Stimulated activated CD4-positive, alpha-beta T cell treated with anti-CD3 and anti-CD28 coated beads, Interleukin-2, amount 100 ng/mL, for 4 hours (primary cell): ENCODE measurements around the gene CBLN3.
"Not testable (repeated sequence)": the region's sequence is repeated elsewhere in the genome, so short reads cannot be mapped to it uniquely, and the experiment has no call there.

Source experiments
- DNase-seq: peaks from one replicate; pipeline ENCODE4 v3.0.0-alpha.2; 2020; ENCODE audit warnings: low read depth

Gene CBLN3

GRCh38 chr14:24401810-24402702, 27.4 kb downstream of the CBLN3 start:
- no peak for DNase-seq

- DNase-seq, result no peak
Measured at GRCh38 chr14:24399999-24400718, 29.3 kb downstream of the CBLN3 start.

DNA sequence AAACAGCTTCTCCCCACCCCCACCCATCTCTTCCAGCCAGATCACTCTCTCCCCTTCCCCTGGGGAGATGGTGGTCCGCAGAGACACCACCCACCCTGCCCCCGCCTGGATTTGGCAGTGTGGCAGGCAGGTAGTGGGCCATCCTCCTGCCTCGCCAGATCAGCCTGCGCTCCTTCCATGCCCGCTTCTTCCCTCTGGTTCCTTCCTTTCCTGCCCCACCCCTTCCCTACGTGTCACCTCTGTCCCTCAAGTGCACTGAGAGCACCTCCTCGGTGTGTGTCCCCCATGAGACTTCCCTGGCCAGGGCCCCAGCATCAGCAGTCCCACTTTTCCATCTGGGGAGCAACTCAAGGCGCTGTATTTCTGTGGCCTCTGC, 30.0 kb downstream of the CBLN3 start:
- no peak for DNase-seq

DNA sequence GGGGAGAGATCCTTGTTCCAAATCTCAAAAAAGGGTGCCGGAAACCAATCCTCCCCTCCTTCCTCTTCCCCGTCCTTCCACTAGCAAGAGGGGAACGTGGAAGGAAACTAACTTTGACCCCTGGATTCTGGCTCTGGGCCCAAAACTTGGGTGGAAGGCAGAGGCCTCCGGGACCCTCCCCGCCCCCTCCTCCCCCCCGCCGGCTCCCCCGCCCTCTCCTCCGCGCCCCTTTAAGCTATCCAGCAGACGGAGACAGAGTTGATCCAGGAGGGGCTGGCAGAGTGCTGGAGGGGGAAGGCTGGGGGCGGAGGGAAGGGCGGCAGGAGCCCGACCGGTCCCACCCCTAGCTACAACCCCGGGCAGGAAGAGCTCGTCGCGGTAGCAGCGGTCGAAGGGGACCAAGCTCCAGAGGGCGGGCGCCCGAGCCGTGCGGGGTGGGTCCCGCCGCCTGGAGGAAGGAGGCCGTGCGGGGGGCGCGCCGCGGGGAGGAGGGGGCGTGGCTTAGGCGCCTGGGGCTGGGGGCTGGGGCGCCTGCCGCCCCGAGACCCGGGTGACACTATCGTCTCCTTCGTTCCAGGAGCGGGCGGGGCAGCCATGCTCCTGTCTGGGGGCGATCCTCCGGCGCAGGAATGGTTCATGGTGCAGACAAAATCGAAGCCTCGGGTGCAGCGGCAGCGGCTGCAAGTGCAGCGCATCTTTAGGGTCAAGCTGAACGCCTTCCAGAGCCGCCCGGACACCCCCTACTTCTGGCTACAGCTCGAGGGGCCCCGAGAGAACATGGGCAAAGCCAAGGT, 30.6 kb downstream of the CBLN3 start, which contains the start of gene NYNRIN:
NYNRIN (plus strand) TSS at position 351 of the 794 bp plus-strand sequence; CDS start at position 595, 244 bp downstream.
- DNase-seq, result no peak

GRCh38 chr14:24398293-24398652, 31.2 kb downstream of the CBLN3 start:
- DNase-seq, result no peak

GRCh38 chr14:24397639-24398292, 31.7 kb downstream of the CBLN3 start:
- DNase-seq, result no peak

DNA sequence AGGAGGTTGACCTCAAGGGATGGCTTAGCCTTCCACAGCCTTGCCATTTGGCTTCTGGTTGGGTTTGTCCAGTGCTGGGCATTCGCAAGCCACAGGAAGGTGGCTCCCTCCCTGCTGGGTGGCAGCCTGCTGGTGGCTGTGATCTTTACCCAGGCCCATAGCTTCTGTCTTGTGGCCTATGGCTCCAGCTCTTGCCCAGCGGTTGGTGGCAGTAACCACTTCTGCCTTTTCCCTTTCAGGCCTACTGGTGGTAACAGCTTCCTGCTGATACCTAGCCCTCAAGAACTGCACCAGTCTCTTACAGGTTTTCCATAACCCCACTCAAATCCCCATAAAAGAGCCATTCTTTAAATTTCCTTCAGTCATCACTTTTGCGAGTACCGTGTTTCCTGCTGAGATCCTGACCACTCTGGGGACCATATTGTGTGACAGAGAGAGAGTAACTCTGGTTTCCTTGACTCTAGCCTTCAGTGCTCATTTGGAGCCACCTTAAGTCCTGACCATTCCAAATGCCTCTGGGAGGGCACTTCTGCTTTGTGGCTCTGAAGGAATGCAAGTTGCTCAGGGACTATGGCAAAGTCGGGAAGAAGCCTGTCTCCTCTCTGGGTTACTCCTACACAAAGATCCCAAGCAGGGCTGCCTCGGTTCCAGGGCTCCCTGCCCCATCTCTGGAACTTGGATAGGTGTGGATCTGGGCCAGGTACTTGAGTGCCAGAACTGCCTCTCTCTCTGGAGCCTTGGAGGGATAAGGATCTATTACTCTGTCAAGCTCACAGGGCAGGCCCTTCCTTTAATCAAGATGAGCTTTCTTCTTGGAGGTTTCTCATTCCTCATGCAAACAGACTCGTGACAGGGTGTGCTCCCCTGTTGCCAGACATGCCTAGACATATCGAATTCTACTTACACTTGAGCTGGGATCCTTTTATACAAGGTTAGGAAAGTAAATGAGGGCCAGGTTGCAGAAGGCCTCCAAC, 33.6 kb downstream of the CBLN3 start:
- no peak for DNase-seq

DNA sequence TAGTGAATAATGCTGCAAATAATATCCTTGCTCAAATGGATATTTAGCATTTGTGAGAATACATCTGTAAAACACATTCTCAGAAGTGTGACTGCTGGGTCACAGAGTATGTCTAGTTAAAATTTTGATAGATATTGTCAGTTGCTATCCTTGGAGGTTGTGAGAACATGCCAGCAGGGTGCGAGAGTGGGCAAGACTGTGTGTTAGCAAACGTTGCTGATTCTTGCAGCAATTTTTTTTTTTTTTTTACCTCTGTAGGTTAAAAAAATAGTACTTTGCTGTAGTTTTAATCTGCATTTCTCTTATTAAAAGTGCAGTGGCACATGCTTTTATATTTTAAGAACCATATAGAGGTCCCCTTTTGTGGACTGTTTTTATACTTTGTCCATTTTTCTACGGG, 35.2 kb downstream of the CBLN3 start:
- no peak for DNase-seq

- no peak for DNase-seq
Measured at GRCh38 chr14:24392325-24393091, 37.0 kb downstream of the CBLN3 start.

GRCh38 chr14:24390701-24391468, 38.6 kb downstream of the CBLN3 start:
- no peak for DNase-seq

DNA sequence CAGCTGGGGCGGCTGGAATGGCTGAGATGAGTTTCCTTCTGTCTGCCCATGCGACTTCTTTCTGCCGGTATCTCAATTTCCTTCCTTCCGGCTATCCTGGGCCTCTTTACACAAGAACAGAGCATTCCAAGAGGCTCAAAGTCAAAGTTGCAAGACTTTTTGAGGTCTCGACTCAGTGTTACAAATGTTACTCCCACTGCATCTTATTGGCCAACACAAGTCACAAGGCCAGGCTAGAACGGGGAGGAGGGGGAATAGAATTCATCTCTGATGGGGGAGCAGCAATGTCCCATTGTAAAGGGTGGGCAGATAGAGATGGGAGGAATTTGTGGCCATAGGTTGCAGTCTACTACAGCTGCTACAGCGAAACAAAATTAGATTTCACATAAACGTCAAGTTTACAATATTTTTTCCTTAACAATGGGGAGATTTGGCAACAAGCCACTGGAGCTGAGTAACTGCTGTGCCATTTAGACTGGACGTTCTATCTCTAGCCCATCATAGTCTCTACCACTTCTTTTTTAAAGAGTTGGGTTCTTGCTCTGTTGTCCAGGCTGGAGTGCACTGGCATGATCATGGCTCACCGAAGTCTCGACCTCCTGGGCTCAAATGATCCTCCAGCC, 40.1 kb downstream of the CBLN3 start:
- no peak for DNase-seq

DNA sequence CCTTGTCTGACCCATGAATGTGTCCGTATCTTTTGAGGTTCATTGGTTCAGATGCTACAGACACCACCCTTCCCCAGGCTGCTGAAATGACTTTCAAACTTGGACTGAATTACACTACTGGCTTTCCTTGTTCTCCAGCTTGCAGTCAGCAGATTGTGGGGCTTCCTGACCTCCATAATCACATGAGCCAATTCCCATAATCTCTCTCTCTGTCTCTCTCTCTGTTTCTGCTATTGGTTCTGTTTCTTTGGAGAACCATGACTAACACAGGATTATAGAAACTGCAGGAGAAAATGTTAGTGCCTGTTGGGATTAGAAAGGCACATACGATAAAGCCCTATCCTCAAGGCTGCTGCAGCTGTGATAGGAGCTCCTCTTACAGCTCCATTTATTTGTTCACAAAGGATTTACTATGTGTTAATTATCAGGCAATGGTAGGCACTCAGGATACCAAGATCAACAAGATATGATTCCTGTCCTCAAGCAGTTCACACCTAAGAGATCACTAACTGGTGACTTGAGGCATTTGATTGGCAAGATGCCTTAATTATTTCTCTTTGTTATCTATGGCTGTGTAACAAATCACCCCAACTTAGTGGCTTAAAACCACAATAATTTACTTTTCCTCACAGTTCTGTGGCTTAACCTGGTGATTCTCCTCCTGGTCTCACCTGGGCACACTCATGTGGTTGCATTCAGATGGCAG, 40.8 kb downstream of the CBLN3 start:
- DNase-seq, result no peak

- not testable (repeated sequence) for DNase-seq
Measured at GRCh38 chr14:24387579-24387978, 41.9 kb downstream of the CBLN3 start.

DNA sequence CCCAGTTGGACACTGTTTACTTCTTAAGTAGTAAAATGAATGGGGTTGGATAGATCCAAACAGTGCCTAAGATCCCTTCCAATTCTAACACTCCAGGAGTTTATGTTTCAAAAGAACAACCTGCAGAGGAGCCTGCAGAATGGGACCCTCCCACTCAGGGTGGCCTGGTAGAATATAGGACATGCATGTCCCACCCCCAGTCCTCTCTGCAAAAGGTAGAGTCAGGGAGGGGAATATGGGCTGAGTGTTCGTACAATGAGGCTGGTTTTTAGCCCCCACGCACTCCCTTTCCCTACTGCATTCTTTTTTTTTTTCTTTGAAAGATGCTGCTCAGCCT, 42.5 kb downstream of the CBLN3 start:
- no peak for DNase-seq

DNA sequence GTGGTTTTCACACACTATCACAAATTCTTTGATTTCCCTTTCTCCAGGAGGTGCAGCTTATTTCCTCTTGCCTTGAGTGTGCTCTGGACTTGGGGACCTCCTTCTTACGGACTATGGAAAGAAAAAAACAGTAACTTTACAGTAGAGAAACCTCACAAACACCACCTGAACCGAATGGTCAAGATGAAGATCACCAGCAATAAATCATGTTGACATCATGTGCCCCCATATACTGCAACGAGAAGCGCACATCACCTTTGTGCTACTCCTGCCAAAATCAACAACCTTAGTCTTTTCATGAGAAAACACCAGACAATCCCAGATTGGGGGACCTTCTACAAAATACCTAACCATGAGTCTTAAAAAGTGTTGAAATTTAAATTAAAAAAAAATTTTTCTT, 43.9 kb downstream of the CBLN3 start:
- no peak for DNase-seq

DNA sequence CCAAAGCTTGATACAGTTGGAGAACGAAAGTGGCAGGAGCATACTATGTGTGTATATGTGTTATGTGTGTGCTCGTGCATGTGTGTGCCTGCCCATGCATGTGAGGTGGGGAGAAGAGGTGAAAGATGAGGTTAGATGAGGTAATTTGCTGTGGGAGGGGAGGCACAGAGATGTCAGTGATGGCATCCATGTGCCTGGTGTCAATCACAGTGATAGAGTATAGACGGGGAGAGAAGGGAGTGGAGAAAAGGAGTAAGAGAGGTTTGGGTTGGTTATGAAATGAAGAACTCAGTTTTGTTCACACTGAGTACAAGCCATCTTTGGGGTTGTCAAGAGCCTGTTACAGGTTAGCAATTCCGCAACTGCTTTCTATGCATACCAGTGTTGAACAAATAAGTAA, 45.3 kb downstream of the CBLN3 start:
- DNase-seq, result no peak

DNA sequence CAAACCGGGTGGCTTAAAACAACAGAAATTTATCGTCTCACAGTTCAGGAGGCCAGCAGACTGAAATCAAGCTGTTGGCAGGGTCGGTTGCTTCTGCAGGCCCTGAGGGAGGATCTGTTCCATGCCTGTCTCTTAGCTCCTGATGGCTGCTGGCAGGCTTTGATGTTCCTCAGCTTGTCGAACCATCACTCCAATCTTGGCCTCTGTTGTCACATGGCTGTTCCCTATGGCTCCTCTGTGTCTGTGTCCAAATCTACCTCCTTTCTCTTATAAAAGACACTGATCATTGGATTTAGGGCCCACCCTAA, 47.5 kb downstream of the CBLN3 start:
- no peak for DNase-seq

- DNase-seq, result no peak
Measured at GRCh38 chr14:24381363-24382063, 48.0 kb downstream of the CBLN3 start.
